ENCODE measurements around the gene WAS.
"Not testable (repeated sequence)": the region's sequence is repeated elsewhere in the genome, so short reads cannot be mapped to it uniquely, and the experiment has no call there.

Gene WAS

DNA sequence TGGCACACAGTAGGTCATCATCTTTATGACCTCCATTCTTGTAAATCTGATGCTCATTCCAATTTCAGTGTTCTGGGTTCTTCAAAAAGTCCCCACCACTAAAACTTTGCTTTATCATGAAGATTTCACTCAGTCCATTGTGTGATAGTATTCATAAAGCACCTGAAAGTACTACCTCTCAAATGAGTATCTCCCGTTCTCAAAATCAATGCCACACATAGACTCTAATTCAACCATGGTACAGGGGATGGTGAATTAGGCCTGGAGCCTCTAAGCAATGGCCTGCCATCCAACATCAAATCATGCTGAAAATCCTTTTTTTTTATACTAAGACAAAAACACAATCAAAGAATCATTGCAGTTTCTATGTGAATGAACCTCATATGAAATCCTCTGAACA is 19.4 kb upstream of the WAS start:
- H3K9ac ChIP-seq = no peak overlapping the region
- H3K4me3 ChIP-seq = no peak overlapping the region
- peaks cover 22% of the 10 kb centered on the region; the same call in 1 of the 2 replicates for H3K27me3 ChIP-seq
- H3K4me2 ChIP-seq = no peak overlapping the region
- H3K27ac ChIP-seq = no peak overlapping the region
- peaks cover 4% of the 10 kb centered on the region; the same call in 1 of the 2 replicates for H3K4me1 ChIP-seq
- TF ChIP-seq Cebpa-rat (IDR thresholded peaks at IDR 0.05) = no peak
- peaks cover 9% of the 10 kb centered on the region for H3K9me3 ChIP-seq
- no peaks in the 10 kb centered on the region for H4K20me1 ChIP-seq
- H3K36me3 ChIP-seq = no peaks in the 10 kb centered on the region

DNA sequence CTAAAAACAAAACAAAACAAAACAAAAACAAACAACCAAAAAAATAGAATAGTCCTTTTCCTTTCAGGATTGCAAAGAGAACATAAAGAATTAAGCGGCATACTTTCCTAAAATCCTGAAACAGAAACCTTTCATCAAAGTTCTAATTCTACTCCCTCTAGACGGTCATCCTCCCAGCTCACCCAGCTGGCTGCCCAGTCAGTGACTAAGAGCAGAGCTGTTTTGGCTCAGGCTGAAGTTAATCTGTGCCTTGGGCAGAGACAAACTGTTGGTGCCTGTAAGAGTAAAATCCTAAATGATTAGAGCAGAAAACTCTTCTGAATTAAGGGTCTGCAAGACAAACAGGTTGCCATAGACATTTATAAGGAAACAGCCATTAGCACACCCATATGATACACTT is 17.6 kb upstream of the WAS start:
- TF ChIP-seq Cebpa-rat (IDR thresholded peaks at IDR 0.05) = no peak
- Histone ChIP-seq H3K9ac (no peak overlapping the region), H3K4me2 (no peak overlapping the region), H3K27me3 (peaks cover 36% of the 10 kb centered on the region), H3K36me3 (no peaks in the 10 kb centered on the region), H3K9me3 (0 out of 2 replicates have a peak, but pooled peaks cover 4% of the 10 kb centered on the region), H4K20me1 (no peaks in the 10 kb centered on the region), H3K27ac (no peak overlapping the region), H3K4me1 (peaks cover 2% of the 10 kb centered on the region; the same call in 1 of the 2 replicates), H3K4me3 (no peak overlapping the region)

DNA sequence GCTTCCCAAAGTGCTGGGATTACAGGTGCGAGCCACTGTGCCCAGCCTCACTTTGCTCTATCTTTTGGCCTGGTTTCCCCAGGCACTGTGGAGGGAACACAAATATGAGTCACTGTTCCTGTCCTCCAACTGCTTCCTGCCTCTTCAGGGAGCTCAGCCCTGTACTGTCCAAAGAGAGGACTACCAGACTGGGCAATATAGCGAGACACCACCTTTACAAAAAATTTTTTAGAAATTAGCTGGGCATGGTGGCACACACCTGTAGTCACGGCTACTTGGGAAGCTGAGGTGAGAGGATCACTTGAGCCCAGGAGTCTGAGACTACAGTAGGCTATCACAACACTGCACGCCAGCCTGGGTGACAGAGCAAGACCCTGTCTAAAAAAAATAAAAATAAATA is 16.9 kb upstream of the WAS start:
- Histone ChIP-seq H3K4me2 (no peak overlapping the region), H3K36me3 (no peaks in the 10 kb centered on the region), H3K4me1 (no peaks in the 10 kb centered on the region), H3K9me3 (0 out of 2 replicates have a peak, but pooled peaks cover 4% of the 10 kb centered on the region), H3K9ac (no peak overlapping the region), H3K27me3 (peaks cover 36% of the 10 kb centered on the region), H3K27ac (no peak overlapping the region), H4K20me1 (no peaks in the 10 kb centered on the region), H3K4me3 (no peak overlapping the region)
- no peak for TF ChIP-seq Cebpa-rat (IDR thresholded peaks at IDR 0.05)

DNA sequence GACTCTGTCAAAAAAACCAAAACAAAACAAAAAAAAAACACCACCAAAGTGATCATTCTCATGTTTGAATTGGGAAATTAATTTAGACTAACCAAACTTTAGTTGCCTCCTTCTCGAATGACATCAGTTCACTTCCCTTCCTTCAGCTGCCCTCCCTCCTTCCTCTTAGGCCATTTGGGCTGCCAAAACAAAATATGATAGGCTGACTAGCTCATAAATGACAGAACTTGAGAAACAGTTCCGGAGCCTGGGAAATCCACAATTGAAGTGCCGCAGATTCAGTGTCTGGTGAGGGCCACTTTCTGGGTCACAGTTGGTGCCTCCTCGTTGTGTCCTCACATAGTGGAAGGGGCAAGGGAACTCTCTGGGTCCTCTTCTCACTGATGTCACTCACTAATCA is 16.1 kb upstream of the WAS start:
- no peak for TF ChIP-seq Cebpa-rat (IDR thresholded peaks at IDR 0.05)
- Histone ChIP-seq H3K4me2 (no peak overlapping the region), H3K9me3 (0 out of 2 replicates have a peak, but pooled peaks cover 4% of the 10 kb centered on the region), H4K20me1 (no peaks in the 10 kb centered on the region), H3K27me3 (peaks cover 36% of the 10 kb centered on the region), H3K36me3 (no peaks in the 10 kb centered on the region), H3K27ac (no peak overlapping the region), H3K4me3 (no peak overlapping the region), H3K9ac (no peak overlapping the region), H3K4me1 (no peaks in the 10 kb centered on the region)

DNA sequence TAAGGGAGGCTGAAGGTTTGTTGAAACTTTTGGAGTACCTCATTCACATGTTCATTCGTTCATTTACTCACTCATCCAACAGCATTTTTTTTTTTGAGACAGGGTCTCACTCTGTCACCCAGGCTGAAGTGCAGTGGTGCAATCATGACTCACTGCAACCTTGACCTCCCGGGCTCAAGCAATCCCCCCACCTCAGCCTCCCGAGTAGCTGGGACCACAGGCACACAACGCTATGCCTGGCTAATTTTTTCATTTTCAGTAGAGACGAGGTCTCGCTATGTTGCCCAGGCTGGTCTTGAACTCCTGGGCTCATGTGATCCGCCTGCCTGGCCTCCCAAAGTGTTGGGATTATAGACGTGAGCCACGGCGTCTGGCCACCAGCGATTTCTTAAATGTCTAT is 15.4 kb upstream of the WAS start:
- not testable (repeated sequence) for H3K9me3 ChIP-seq, H4K20me1 ChIP-seq, H3K9ac ChIP-seq, H3K27ac ChIP-seq, H3K36me3 ChIP-seq, H3K4me3 ChIP-seq, H3K4me1 ChIP-seq, H3K4me2 ChIP-seq
- peaks cover 36% of the 10 kb centered on the region for H3K27me3 ChIP-seq

DNA sequence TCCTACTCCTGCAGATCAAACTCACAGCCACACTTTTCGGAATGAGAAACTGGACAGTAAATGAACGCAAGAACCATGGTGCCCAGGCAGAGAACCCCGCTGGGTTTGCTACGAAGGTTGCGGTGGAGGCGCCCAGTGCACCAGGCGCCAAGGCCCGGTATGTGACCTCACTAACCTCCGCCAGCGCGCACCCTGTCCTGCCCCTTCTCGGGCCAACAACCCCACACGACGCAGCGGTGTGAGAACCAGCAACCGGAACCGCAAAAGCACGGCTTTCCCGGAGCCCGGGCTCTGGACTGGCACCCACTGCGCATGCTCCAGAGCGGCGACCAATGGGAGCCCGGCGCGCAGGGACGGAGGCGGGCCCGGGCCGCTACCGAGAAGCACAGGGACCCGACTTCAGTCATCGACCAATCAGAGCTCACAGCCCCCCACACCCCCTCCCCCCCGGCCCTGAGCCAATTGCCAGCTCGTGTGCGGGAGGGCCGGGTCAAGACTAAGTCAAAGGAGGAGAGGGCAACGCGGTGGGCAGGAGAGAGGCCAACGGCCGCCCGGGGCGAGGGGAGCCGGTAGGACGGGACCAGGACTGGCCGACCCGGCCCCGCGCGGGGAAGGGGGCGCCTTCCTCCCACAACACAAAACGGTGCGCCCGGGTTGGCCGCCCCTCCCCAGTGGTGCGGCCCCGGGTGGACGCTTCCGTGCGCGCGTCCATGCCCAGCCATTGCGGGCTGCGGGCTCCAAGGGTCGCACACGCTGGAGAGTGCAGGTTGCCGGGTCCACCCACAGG is 7.3 kb upstream of the WAS start:
- no peak for TF ChIP-seq Cebpa-rat (IDR thresholded peaks at IDR 0.05)
- Histone ChIP-seq H3K36me3 (no peaks in the 10 kb centered on the region), H3K27me3 (peaks cover 33% of the 10 kb centered on the region), H3K27ac (peak overlapping the region; percentile 89), H3K9me3 (no peaks in the 10 kb centered on the region), H3K9ac (peak overlapping the region; percentile 85), H3K4me1 (peaks cover 14% of the 10 kb centered on the region), H4K20me1 (no peaks in the 10 kb centered on the region), H3K4me2 (peak overlapping the region; percentile 75), H3K4me3 (peak overlapping the region; percentile 78)

DNA sequence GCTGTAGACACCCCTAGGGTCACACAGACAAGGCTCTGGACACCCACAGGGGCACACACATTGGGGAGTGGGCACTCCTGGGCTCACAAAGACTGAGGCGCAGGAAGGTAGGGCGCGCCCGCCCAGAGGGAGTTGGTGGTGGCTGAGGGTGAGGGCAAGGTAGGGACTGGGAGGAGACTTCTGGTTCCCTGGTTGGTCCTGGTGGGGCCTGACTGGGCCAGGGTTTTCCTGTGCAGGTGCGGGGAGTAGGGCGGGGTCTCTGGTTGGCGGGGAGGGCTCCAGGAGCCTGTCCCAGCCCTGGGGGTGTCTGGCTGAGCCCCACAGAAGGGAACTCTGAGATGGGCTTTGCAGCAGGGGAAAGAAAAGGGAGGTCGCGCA is 6.7 kb upstream of the WAS start:
- H3K9ac ChIP-seq = peak overlapping the region; percentile 85
- H3K36me3 ChIP-seq = no peaks in the 10 kb centered on the region
- TF ChIP-seq Cebpa-rat (IDR thresholded peaks at IDR 0.05) = no peak
- H3K4me3 ChIP-seq = peak overlapping the region; percentile 78
- peak overlapping the region; percentile 89 for H3K27ac ChIP-seq
- H3K9me3 ChIP-seq = no peaks in the 10 kb centered on the region
- peaks cover 14% of the 10 kb centered on the region for H3K4me1 ChIP-seq
- peak overlapping the region; percentile 75 for H3K4me2 ChIP-seq
- H3K27me3 ChIP-seq = peaks cover 39% of the 10 kb centered on the region
- no peaks in the 10 kb centered on the region for H4K20me1 ChIP-seq

DNA sequence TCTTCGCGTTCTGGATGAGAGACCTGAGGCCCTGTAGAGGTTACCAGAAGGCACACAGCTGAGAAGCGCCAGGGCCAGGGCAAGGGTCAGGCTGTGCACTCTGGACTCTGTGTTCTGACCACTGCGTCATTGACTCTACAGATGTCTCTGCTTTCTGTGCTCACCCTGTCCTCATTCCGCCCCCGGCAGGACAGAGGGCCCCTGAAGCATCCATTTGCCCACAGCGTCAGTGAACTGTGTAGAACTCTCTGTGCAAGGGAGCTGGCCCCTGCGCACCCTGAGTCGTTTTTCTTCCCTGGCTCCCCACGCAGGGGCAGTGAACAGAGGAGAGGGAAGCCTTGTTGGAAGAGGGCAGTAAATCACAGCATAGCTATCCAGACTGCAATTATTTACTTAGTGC is 6.1 kb upstream of the WAS start:
- H3K4me3 ChIP-seq = peak overlapping the region; percentile 78
- H3K27ac ChIP-seq = peak overlapping the region; percentile 89; the same call in 1 of the 2 replicates
- peaks cover 43% of the 10 kb centered on the region for H3K27me3 ChIP-seq
- no peak for TF ChIP-seq Cebpa-rat (IDR thresholded peaks at IDR 0.05)
- no peaks in the 10 kb centered on the region for H3K9me3 ChIP-seq
- no peaks in the 10 kb centered on the region for H4K20me1 ChIP-seq
- no peaks in the 10 kb centered on the region for H3K36me3 ChIP-seq
- peak overlapping the region; percentile 85; the same call in 1 of the 2 replicates for H3K9ac ChIP-seq
- H3K4me1 ChIP-seq = peaks cover 14% of the 10 kb centered on the region
- peak overlapping the region; percentile 75 for H3K4me2 ChIP-seq

DNA sequence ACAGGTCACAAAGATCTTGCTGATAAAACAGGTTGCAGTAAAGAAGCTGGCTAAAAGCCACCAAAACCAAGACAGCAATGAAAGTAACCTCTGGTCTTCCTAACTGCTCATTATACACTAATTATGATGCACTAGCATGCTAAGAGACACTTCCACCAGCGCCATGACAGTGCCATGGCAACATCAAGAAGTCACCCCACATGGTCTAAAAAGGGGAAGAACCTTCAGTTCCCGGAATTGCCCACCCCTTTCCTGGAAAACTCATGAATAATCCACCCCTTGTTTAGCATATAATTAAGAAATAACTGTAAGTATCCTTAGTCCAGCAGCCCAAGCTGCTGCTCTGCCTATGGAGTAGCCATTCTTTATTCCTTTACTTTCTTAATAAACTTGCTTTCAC is 3.1 kb upstream of the WAS start:
- H3K36me3 ChIP-seq, H3K4me2 ChIP-seq, H3K27ac ChIP-seq, H3K9me3 ChIP-seq, H4K20me1 ChIP-seq, H3K4me3 ChIP-seq, H3K9ac ChIP-seq: not testable (repeated sequence)
- H3K27me3 ChIP-seq = peaks cover 55% of the 10 kb centered on the region
- H3K4me1 ChIP-seq = peaks cover 40% of the 10 kb centered on the region

DNA sequence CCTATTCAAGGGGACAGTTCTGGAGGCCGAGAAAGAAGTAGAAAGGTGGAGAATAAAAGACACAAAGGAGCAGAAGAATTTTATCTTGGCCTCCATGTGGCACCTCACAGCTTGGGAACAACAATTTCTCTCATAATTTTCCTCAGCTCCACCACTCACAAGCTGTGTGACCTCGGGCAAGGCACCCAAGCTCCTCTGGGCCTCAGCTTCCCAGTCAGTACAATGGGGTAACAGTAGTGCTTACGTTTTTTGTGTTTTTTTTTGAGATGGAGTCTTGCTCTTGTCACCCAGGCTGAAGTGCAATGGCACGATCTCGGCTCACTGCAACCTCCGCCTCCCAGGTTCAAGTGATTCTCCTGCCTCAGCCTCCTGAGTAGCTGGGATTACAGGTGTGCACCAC is 2.7 kb upstream of the WAS start:
- not testable (repeated sequence) for H3K9me3 ChIP-seq, H3K36me3 ChIP-seq, H4K20me1 ChIP-seq, H3K9ac ChIP-seq, H3K27ac ChIP-seq, H3K4me2 ChIP-seq, H3K4me3 ChIP-seq
- peaks cover 57% of the 10 kb centered on the region for H3K27me3 ChIP-seq
- H3K4me1 ChIP-seq = peaks cover 42% of the 10 kb centered on the region
